ELR (cell line): ENCODE data around the gene PREB.
"Not testable (repeated sequence)": the region's sequence is repeated elsewhere in the genome, so short reads cannot be mapped to it uniquely, and the experiment has no call there.

Experiments used
- DNase-seq: peaks from one replicate; pipeline ENCODE4 v3.0.0-alpha.2; 2015; ENCODE audit warnings: low read depth

Gene PREB, protein sequence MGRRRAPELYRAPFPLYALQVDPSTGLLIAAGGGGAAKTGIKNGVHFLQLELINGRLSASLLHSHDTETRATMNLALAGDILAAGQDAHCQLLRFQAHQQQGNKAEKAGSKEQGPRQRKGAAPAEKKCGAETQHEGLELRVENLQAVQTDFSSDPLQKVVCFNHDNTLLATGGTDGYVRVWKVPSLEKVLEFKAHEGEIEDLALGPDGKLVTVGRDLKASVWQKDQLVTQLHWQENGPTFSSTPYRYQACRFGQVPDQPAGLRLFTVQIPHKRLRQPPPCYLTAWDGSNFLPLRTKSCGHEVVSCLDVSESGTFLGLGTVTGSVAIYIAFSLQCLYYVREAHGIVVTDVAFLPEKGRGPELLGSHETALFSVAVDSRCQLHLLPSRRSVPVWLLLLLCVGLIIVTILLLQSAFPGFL

DNA sequence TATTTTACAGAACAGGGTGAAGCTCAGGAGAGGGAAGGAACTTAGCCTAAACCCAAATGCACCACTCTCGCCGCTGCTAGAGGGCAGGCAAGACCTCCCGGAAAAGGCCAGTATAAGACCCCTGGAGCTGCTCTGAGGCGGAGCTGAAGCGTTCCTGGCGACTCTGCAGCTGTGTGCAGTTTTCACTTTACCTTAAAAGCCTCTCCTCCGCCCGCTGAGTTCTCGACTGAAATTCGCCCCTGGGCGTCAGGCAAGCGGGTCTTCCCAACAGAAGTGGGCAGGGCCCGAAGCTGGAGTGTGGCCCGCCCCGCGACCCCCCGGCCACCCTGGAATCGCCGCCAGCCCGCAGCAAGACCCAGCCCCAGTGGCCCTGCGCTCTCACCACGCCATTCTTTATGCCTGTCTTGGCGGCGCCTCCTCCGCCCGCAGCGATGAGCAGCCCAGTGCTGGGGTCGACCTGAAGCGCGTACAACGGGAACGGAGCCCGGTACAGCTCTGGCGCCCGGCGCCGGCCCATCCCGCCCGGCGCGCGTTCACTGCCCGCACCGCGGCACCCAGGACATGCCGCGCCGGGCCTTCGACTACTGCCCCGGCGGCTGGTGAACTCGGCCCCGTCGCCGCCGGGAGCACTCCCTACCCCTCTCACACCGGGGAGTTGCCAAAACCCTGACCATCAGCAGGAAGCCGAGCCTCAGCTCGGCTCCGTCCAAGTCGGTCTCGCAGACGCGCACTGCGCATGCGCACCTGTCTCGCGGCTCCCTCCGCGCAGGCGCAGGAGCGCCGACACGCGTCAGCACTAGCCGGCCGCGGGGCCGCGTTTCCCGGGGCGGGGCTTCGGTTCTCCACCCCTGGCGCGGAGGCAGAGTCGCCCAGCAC is at the start of gene PREB:
Gene PREB (minus strand): TSS at position 732 of the 876 bp plus-strand sequence. CDS start 215 bp downstream, at position 517.
- DNase-seq: peak; percentile 93

DNA sequence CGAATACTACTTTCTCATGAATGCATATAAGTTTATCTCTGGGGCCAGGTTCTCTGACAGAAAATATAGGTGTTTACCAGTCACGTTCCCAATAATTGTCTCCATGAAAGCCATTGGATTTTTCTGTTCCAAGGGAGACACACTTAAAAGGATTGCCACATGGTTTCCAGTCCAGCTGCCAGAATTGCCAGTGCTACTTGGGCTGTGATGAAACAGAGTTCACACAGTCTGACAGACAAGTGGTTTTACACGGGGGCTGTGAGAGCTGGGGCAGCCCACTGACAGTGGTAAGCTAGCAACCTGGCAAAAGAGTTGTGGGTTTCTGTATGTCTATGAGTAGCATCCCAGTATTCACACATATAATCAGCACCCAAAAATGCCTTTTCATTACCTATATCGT is 49.7 kb upstream of the PREB start:
- no peak for DNase-seq

DNA sequence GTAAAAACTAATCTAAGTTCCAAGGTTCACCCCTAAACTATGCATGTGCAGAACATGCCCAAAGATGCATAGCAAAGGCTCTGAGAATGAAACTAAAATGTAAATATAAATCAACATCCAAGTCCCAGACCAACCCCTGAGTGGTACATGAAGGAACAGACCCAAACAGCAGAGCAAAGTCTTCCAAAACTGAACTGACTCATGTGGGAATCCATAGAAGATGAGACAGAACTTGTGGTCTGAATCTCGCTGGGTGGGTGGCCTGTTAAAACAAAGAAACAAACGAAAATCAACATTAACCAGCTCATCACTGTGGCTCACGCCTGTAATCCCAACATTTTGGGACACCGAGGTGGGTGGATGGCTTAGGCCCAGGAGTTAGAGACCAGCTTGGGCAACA is 47.9 kb upstream of the PREB start:
- DNase-seq: peak; percentile 19

DNA sequence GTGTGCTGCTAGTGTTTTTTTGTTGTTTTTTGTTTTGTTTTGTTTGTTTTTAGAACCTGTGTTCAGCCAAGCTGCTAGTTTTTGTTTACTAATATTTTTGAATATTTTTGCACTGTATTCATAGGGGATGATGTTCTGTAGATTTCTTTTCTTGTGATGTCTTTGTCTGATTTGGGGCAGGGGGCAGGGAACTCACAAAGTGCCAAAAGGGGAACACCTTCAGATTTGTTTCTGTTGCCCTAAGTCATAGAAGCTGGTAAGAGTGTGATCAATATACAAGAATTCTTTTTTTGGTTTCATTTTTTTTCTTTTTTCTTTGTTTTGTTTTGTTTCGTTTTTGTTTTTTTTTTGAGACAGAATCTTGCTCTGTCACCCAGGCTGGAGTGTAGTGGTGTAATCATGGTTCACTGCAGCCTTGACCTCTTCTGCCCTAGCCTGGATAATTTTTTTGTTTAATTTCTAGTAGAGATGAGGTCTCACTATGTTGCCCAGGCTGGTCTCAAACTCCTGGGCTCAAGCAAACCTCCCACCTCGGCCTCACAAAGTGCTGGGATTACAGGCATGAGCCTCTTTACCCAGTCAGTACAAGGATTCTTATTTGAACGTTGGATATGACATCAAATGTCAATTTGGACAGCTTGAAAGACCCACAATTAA is 45.0 kb upstream of the PREB start:
- no peak for DNase-seq

DNA sequence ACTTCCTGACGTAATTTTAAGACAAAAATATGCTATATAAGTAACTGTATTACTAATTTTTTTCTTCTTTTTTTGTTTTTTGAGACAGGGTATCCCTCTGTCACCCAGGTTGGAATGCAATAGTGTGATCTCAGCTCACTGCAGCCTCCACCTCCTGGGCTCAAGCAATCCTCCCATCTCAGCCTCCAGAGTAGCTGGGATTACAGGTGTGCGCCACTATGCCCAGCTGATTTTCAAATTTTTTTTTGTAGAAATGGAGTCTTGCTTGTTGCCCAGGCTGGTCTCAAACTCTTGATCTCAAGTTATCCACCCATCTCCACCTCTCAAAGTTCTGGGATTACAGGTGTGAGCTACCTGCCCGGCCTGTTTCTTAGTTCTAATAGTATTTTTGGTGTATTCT is 44.0 kb upstream of the PREB start:
- DNase-seq: no peak

DNA sequence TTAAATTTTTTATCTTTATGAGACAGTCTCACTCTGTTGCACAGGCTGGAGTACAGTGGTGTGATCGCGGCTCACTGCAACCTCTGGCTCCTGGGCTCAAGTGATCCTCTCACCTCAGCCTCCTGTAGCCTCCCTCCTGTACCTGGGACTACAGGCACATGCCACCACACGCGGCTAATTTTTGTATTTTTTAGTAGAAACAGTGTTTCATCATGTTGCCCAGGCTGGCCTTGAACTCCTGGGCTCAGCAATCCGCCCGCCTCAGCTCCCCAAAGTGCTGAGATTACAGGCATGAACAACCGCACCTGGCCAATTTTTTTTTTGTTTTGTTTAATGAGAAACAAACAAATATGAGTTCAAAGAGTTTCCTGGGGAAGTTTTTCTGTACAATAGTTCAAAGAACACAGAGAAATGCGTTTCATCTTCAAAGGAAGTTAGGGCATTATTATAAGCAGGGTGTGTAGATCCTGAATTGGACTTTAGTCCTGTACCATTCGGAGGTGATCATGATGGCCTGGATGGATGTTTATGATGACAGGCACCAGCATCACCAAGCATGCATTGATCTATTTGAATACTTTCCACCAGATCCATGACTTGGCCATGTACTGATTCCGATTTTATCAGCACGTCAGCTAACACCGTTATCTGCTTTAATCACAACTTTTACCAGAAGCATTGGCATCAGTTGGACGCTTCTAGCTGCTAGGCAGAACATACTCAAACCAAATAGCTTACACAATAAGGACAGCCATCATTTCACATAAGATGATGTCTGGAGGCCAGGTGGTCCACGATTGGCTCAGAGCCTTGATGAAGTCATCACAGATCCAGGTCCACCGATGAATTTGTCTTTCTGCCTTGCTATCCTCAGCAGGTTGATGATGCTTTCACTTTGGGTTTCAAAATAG is 43.3 kb upstream of the PREB start:
- no peak for DNase-seq

DNA sequence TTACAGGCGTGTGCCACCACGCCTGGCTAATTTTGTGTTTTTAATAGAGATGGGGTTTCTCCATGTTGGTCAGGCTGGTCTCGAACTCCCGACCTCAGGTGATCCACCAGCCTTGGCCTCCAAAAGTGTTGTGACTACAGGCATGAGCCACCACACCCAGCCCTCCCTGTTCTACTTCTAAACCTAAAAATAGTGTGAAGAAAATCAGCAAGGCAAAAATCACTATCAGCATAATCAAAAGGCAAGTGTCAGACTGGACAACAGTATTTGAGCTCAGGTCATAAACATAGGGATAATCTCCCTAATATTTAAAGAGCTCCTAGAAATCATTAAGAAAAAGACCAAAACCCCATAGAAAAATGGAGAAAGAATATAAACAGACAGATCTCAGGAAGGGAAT is 41.3 kb upstream of the PREB start:
- DNase-seq: not testable (repeated sequence)

DNA sequence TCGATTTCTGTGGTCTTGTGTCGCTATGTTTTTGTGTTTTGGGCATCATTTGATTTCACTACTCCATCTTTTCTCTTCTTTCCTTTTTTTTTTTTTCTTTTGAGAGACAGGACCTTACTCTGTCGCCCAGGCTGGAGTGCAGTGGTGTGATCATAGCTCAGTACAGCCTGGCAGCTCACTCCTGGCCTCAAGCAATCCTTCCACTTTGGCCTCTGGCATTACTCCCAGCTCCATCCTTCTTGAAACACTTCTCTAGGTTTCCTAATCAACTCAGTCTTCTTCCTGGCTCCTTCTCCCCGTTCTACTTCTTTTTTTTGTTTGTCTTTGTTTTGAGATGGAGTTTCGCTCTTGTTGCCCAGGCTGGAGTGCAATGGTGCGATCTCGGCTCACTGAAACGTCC is 40.9 kb upstream of the PREB start:
- no peak for DNase-seq

DNA sequence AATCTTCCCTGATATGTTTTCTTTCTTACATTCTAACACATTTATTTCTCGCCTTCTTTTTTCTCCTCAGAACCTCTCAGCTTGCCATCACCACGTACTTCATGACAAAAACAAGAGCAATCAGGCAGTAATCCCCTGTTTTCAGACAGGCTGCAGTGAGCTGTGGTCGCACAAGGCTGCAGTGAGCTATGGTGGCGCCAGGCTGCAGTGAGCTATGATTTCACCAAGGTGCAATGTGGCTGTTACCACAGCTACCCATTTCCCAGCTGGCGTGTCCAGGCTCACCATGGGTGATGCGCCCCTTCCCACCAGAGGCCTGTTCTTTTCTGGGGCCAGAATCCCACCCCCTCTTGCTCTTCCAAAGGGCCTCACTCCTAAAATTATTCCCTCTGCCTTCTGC is 40.2 kb upstream of the PREB start:
- DNase-seq: no peak

DNA sequence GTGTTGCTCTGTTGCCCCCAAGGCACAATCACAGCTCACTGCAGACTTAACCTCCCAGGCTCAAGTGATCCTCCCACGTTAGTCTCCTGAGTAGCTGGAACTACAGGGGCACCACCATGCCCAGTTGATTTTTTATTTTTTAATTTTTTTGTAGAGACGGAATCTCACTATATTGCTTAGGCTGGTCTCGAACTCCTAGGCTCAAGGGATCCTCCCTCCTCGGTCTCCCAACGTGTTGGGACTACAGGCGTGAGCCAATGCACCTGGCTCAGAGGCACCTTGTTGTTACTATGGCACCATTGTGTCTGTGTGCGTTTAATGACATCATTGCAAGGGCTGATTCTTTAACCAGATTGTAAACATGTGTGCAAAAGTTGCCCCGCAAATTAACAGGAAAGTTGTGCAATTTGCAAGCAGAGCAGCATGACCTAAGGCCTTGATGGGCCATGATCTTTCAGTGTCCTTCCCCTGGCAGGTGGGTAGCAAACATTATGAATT is 37.0 kb upstream of the PREB start:
- no peak for DNase-seq

DNA sequence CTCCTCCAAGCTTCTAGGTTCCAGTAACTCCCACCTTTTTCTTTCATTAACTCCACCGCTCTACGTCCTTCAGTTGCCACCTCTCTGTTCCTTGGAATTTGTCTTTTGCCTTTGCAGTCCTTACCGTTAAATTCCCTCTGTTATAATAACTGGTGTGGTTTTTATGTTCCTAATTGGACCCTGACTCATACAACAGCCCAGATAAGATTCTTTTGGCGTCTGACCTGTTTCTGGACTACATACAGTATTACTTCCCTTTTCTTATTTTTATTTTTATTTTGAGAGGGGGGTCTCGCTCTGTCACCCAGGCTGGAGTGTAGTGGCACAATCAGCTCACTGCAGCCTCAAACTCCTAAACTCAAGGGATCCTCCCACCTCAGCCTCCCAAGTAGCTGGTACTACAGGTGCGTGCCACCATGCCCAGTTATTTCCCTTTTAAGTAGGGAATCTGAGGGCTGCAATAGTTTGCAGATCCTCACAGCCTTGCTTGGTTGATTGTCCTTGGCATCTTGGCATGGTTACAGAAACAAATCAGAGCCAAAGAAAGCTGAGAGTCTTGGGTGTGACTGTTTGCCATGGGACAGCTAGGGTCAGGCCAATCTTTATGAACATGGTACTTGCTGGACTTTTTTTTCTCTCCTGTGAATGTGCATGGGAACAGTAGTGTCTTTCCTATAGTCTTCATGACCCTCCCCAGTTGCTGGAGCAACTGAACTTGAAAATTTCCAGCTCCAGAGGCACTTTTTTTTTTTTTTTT is 36.3 kb upstream of the PREB start:
- DNase-seq: no peak

DNA sequence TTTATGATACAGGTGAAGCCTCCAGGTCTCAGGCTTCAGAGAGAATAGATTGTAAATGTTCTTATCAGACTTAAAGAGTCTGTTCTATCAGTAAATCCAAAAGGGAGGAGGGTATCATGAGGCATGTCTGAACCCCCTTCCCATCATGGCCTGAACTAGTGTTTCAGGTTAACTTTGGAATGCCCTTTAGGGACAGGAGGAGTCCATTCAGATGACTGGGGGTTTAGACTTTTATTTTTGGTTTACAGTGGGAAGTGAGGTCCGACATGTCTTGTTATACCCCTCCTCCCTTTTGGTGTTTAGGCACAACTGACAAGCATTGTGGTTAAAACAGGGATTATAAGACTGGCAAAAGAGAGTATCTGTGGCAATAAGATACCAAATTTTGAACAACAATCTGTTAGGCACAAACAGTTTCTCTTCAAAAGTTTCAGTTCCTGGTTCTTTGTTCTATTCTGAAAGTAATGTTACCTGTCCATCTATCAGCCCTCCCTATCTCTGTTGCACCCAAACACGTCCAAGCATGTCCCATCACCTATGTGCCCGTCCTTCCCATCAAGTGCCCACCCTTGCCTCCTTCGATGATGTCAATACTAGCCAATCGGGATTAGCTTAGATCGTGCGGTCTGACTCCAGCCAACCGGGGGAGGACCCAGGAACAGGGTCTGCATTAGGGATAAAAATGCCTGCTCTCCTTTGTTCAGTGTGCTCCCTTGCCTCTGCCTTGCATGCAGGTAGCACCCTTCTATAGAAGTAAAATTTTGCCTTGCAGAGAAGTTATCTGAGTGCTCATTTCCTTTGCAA is 30.7 kb upstream of the PREB start:
- no peak for DNase-seq

DNA sequence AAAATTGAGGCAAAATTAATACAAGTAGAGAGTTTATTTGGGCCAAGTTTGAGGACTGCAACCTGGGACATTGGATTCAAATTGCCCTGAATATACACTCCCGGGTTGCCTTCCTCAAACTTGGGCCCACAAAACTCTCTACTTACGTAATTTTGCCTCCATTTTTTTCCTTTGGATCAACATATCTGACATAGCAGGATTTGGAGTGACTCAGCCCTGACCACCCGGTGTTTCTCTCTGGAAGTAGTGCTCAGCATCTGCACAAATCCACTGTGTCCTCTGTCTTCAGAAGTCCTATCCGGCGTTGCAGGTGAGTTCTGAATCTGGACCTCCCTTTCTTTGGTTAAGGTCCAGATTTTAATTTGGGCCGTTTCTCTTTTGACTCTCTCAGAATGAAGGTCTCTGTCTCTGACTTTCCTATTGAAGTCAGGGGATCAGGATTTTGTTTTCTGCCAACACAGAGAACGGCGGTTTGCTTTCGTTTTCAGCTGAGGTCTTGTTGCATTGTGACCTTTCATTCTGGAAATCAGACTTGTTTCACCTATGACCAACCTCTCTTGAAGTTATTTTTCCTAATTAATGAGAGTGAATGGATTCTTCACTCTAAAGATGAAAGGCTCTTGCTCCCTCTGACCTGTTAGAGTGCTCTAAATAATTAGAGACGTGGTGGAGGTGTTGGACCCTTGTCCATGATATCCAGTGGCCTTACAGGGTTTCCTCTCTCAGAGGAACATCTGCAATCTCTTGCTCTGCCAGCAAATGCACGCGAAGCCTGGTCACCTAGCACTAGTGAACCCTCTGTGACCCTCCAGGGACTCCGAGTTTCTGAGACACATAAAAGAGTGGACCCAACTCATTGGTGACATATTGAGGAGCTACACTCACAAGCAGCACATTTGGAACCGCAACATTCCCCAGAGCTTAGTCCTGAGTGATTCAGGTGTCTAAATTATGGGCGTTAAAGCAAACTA is 28.0 kb upstream of the PREB start:
- peak; percentile 36 for DNase-seq

DNA sequence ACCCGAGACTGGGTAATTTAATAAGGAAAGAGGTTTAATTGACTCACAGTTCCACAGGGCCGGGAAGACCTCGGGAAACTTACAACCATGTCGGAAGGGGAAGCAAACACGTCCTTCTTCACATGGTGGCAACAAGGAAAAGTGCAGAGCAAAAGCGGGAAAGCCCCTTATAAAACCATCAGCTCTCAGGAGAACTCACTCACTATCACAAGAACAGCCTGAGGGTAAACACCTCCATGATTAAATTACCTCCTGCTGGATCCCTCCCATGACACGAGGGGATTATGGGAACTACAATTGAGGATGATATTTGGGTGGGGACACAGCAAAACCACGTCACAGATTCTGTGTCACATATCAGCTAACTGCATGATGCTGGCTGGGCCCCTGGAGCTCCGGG is 25.8 kb upstream of the PREB start:
- no peak for DNase-seq

DNA sequence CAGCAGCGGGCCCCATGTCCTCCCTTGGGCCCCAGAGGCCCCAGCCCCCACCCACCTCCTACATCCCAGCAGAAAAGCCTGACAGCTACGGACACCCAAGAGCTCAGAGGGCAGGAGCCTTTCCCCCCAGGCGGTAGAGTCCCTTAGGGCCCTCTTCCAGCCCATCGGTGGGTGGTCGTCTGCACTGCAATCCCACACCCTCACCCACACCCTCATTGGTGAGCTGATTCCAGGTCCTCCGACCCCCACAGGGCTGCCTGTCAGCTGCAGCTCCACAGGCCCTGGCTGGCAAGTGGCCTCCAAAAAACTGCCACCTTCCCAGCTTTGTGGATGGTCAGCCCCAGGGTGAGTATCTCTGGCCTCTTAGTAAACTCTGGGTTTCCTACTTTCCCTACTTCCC is 24.8 kb upstream of the PREB start:
- no peak for DNase-seq

DNA sequence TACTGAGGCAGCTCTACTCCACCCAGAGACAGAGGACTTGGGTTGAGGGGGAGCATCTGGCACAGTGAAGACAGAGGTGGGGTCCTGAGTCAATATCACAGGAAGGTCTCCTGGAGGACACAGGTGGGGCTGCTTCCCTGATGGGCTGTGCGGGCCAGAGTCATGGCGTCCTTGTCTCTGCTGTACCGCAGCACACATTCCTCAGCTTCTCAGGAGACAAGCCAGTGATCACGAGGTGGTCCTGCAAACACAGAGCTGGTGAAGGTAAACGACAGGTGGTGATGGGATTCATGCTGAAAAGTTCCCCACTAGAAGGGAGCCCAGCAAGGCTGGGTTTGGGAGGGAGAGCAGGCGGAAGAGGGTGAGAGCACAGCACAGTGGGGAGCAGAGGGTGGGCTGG is 24.0 kb upstream of the PREB start:
- DNase-seq: no peak

DNA sequence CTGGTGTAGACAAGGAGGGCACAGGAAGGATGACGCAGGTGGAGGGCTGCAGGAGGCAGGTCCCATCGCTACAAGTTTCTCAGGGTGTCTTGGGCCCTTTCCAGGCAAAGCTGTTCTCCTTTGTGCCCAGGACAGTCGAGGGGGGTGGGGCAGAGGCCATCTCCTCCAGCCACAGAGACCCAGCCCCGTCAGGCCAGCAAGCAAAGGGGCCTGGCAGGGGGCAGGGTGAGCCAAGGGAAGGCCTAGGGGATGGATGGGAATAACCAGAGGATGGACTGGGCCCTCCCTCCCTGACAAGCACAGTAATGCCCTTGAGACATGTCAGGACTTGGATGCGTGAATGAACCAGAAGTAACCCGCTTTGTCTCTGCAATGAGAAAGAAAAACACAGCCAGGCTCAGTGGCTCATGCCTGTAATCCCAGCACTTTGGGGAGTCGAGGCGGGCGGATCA is 20.7 kb upstream of the PREB start:
- DNase-seq: no peak

DNA sequence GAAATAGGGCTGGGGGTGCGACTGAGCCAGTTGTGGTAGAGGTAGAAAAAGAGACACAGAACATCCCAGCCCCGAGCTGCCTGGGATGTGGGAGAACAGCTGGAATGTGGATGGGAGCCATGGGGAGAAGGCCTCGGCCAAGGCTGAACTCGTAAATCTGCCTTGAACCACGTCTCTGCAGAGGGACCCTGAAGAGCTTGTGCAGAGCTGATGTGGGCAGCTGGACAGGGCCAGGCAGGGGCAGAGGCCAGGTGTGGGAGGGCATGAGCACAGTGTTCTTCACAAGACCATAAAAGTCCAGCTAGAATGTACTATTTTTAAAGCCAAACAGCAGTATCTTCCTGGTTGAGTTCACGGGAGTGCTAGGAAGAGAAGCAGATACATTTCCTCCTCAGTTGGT is 20.1 kb upstream of the PREB start:
- no peak for DNase-seq
